MM.1S (cell line): ENCODE measurements around the gene DCAF15.

Experiments
- DNase-seq: peaks from one replicate; pipeline ENCODE4 v3.0.0-alpha.2; 2015
- H2AFZ ChIP-seq: fragments of 300-600 bp; sonication (generic); 2 replicates; pipeline ENCODE4 v1.6.0; 2016; ENCODE audit warnings: antibody characterized with exemption, low read length
- H3F3A ChIP-seq: fragments of 300-600 bp; sonication (generic); 2 replicates; pipeline ENCODE4 v1.6.1; 2016; ENCODE audit warnings: mild to moderate bottlenecking, antibody characterized with exemption, low read length, moderate library complexity, mixed read lengths; ENCODE audit not compliant: insufficient read depth
- H3K27ac ChIP-seq: fragments of 300-600 bp; sonication (generic); 2 replicates; pipeline ENCODE4 v1.5.1; 2016; ENCODE audit warnings: mild to moderate bottlenecking, low read length
- H3K27me3 ChIP-seq: fragments of 300-600 bp; sonication (generic); replicated peaks from 2 replicates; pipeline ENCODE4 v1.6.0; 2016; ENCODE audit warnings: low read length; ENCODE audit not compliant: insufficient read depth
- H3K36me3 ChIP-seq: fragments of 300-600 bp; sonication (generic); replicated peaks from 2 replicates; pipeline ENCODE4 v1.6.1; 2016; ENCODE audit warnings: mild to moderate bottlenecking, low read length, mixed read lengths; ENCODE audit not compliant: insufficient read depth
- H3K4me1 ChIP-seq: fragments of 300-600 bp; sonication (generic); 2 replicates; pipeline ENCODE4 v1.6.1; 2016; ENCODE audit warnings: low read length, mixed read lengths
- H3K4me2 ChIP-seq: fragments of 300-600 bp; sonication (generic); 2 replicates; pipeline ENCODE4 v1.6.0; 2016; ENCODE audit warnings: low read depth, low read length
- H3K4me3 ChIP-seq: fragments of 300-600 bp; sonication (generic); 2 replicates; pipeline ENCODE4 v1.5.1; 2016; ENCODE audit warnings: low read length, mixed read lengths
- H3K79me2 ChIP-seq: fragments of 300-600 bp; sonication (generic); 2 replicates; pipeline ENCODE4 v1.6.1; 2016; ENCODE audit warnings: mixed run types, low read length, mixed read lengths
- H3K9ac ChIP-seq: fragments of 300-600 bp; sonication (generic); 2 replicates; pipeline ENCODE4 v1.6.1; 2016; ENCODE audit warnings: low read length, mixed read lengths
- H3K9me2 ChIP-seq: fragments of 300-600 bp; sonication (generic); replicated peaks from 2 replicates; pipeline ENCODE4 v1.6.1; 2016; ENCODE audit warnings: mild to moderate bottlenecking, low read length, mixed read lengths; ENCODE audit not compliant: insufficient read depth
- H3K9me3 ChIP-seq: fragments of 300-600 bp; sonication (generic); replicated peaks from 2 replicates; pipeline ENCODE4 v1.6.1; 2016; ENCODE audit warnings: mild to moderate bottlenecking, low read length, mixed read lengths; ENCODE audit not compliant: insufficient read depth
- H4K20me1 ChIP-seq: fragments of 300-600 bp; sonication (generic); 2 replicates; pipeline ENCODE4 v1.6.1; 2016; ENCODE audit warnings: mild to moderate bottlenecking, low read length, moderate library complexity, mixed read lengths; ENCODE audit not compliant: insufficient read depth
- CTCF ChIP-seq: fragments of 300-600 bp; sonication (generic); IDR thresholded peaks from 2 replicates; pipeline ENCODE4 v1.5.1; 2016; ENCODE audit warnings: antibody characterized with exemption, low read length, mixed read lengths
- EZH2 ChIP-seq: fragments of 300-600 bp; sonication (generic); optimal IDR thresholded peaks from 2 replicates; pipeline ENCODE3; 2017; ENCODE audit warnings: low read depth, mild to moderate bottlenecking, antibody characterized with exemption, low read length, mixed read lengths
- EZH2phosphoT487 ChIP-seq: fragments of 300-600 bp; sonication (generic); IDR thresholded peaks from 2 replicates; pipeline ENCODE4 v1.6.1; 2018; ENCODE audit warnings: antibody characterized with exemption, low read length

Gene DCAF15

GRCh38 chr19:13932911-13933393 is 19.4 kb upstream of the DCAF15 start:
- Histone ChIP-seq H3F3A (no peaks in the 10 kb centered on the region), H3K36me3 (no peaks in the 10 kb centered on the region), H3K9ac (no peak overlapping the region), H3K9me3 (no peaks in the 10 kb centered on the region), H3K9me2 (no peaks in the 10 kb centered on the region), H3K4me3 (no peak overlapping the region), H2AFZ (no peak overlapping the region), H4K20me1 (no peaks in the 10 kb centered on the region), H3K27ac (no peak overlapping the region), H3K79me2 (no peaks in the 10 kb centered on the region), H3K27me3 (peaks cover 19% of the 10 kb centered on the region), H3K4me1 (no peaks in the 10 kb centered on the region), H3K4me2 (no peak overlapping the region)
- no peak for DNase-seq
- no peak for TF ChIP-seq EZH2phosphoT487
- no peak for TF ChIP-seq EZH2
- TF ChIP-seq CTCF = no peak

GRCh38 chr19:13934785-13935109 is 17.6 kb upstream of the DCAF15 start:
- H2AFZ ChIP-seq = no peak overlapping the region
- H3K4me2 ChIP-seq = no peak overlapping the region
- no peaks in the 10 kb centered on the region for H3K9me3 ChIP-seq
- H3K9ac ChIP-seq = no peak overlapping the region
- no peaks in the 10 kb centered on the region for H3K79me2 ChIP-seq
- peaks cover 28% of the 10 kb centered on the region for H3K27me3 ChIP-seq
- no peak for DNase-seq
- no peaks in the 10 kb centered on the region for H3K4me1 ChIP-seq
- no peaks in the 10 kb centered on the region for H3F3A ChIP-seq
- no peaks in the 10 kb centered on the region for H3K9me2 ChIP-seq
- no peak overlapping the region for H3K27ac ChIP-seq
- no peaks in the 10 kb centered on the region for H4K20me1 ChIP-seq
- no peak for TF ChIP-seq EZH2phosphoT487
- no peak for TF ChIP-seq CTCF
- no peak for TF ChIP-seq EZH2
- no peak overlapping the region for H3K4me3 ChIP-seq
- H3K36me3 ChIP-seq = no peaks in the 10 kb centered on the region

GRCh38 chr19:13935765-13936510 is 16.4 kb upstream of the DCAF15 start:
- H3K4me1 ChIP-seq = no peaks in the 10 kb centered on the region
- no peak overlapping the region for H3K27ac ChIP-seq
- no peak overlapping the region for H3K4me3 ChIP-seq
- DNase-seq = no peak
- H3K9ac ChIP-seq = no peak overlapping the region
- peaks cover 28% of the 10 kb centered on the region for H3K27me3 ChIP-seq
- H3K9me2 ChIP-seq = no peaks in the 10 kb centered on the region
- TF ChIP-seq CTCF (no peak), EZH2 (no peak), EZH2phosphoT487 (no peak)
- no peaks in the 10 kb centered on the region for H3K9me3 ChIP-seq
- no peaks in the 10 kb centered on the region for H4K20me1 ChIP-seq
- H2AFZ ChIP-seq = no peak overlapping the region
- no peaks in the 10 kb centered on the region for H3K79me2 ChIP-seq
- no peaks in the 10 kb centered on the region for H3K36me3 ChIP-seq
- H3F3A ChIP-seq = no peaks in the 10 kb centered on the region
- H3K4me2 ChIP-seq = no peak overlapping the region
